HG03103 (cell line): ENCODE results near the gene ABHD1.
"Not testable (repeated sequence)": the region's sequence is repeated elsewhere in the genome, so short reads cannot be mapped to it uniquely, and the experiment has no call there.

ENCODE experiments used
- ATAC-seq: cut with Tn5 transposase; IDR thresholded peaks from one replicate; pipeline ENCODE4 v1.9.1; 2021; ENCODE audit warnings: low read depth; ENCODE audit not compliant: unreplicated experiment

Gene ABHD1

GRCh38 chr2:27108221-27108620 lies 15.4 kb upstream of the ABHD1 start:
- no peak for ATAC-seq

GRCh38 chr2:27109083-27109482 lies 14.5 kb upstream of the ABHD1 start:
- no peak for ATAC-seq

GRCh38 chr2:27110603-27111352 lies 12.8 kb upstream of the ABHD1 start:
- ATAC-seq: not testable (repeated sequence)

GRCh38 chr2:27111392-27112078 lies 12.1 kb upstream of the ABHD1 start:
- ATAC-seq: not testable (repeated sequence)

GRCh38 chr2:27115519-27115918 lies 8.1 kb upstream of the ABHD1 start:
- no peak for ATAC-seq

DNA sequence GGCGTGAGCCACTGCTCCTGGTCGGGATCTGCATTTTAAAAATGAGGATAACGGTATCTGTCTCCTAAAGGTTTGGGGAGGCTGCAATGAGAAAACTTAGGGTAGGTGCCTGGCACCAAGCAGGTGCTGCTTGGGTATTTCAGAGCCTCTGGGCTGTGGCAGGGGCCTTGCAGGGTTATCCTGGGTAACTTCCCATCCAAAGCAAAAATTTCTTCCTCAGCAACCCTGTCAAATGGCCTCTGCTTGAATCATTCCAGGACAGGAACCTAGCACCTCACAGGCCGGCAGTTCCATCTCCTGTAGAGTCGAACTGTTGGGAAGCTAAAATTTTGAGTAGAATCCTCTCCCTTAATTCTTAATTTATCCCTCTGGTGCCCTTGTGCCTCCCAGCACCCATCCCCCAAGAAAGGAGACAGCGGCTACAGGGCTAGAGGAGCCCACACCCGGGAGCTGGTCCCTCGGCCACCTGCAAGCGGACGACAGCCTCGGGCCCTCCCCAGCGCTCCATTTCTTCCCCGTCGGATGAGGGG lies 5.6 kb upstream of the ABHD1 start:
- no peak for ATAC-seq

- ATAC-seq: no peak
Observed at GRCh38 chr2:27118525-27119329, 4.9 kb upstream of the ABHD1 start, which contains the start of gene CGREF1. CGREF1 (minus strand) TSS chr2:27119128; CDS start chr2:27104366, 14,762 bp downstream.

DNA sequence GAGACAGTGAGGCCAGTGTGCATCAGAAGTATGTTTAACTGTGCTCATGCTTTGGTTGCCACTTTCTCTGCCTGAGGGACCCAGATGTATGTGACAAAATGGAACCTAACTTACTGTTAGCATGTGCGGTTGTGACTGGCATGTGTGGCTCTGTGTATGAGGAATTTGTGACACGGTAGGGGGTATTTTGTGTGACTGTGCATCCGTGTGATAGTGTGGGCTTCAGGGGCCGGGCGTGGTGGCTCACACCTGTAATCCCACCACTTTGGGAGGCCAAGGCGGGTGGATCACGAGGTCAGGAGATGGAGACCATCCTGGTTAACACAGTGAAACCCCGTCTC lies 4.3 kb upstream of the ABHD1 start:
- not testable (repeated sequence) for ATAC-seq

DNA sequence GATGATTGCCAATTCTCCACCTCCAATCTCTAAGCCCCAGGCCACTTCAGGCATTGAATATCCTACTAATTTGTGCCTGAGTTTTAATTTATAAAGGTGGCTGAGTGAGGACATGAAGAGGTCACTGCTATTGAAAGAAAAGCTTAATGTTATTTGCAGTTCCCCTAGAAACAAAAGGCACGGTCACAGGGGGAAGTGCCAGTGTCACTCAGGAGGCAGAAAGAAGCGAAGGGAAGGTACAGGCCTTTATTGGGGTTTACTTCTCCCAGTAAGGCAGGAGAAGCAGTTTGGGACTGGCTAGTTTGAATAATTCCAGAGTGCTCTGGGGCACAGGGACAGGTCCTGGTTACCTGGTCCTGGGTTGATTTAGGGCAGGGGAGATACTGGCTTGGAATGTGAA lies 1.7 kb upstream of the ABHD1 start:
- ATAC-seq: no peak

DNA sequence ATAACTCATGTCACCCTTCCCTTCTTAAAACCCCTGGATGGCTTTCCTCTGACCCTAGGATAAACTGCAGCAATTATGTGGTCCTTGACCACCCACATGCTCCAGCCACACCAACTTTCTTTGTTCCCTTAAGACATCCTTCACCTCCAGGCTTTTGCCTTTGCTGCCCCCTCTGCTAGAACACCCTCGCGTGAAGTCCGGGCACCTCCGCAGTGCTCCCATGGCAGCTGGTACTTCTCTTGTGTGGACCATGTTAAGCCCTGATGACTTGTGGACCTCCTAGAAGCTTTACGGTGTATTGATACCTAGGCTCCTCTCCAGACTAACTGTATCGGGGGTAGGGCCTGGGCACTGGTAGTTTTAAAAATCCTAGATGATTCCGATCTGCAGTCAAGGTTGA lies 824 bp upstream of the ABHD1 start:
- no peak for ATAC-seq

- ATAC-seq: no peak
Observed at GRCh38 chr2:27125104-27125503, 1.5 kb downstream of the ABHD1 start.

GRCh38 chr2:27126252-27126710 lies 2.7 kb downstream of the ABHD1 start:
- ATAC-seq: no peak

DNA sequence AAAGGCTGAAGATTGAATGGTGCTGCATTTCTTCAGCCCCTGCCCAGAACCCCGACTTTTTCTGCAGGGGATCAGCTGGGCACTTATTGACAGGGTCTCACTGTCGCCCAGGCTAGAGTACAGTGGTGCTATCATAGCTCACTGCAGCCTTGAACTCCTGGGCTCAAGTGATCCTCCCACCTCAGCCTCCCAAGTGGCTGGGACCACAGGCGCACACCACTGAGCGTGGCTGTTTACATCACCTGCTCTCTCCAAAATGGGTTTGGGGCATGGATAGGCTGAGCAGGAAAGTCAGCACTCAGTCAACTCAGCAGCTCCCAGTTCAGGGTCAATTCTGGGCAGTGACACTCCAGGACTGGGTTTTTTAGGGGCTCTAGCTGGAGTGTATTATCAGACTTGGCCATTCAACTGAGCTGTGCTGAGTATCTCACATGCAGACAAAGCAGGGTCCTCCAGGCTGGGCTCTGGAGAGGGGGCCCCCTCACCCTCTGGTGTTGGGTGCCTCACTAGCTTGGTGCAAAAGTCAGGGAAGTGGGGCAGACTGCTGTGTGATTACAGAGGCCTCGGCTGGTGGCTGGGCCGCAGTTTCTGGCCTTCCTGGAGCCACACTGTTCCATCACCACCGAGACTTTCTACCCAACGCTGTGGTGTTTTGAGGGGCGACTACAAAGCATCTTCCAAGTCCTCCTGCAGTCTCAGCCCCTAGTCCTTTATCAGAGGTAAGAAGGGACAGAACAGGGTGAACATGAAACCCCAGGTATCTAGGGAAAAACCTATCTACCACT lies 4.5 kb downstream of the ABHD1 start:
- ATAC-seq: no peak

DNA sequence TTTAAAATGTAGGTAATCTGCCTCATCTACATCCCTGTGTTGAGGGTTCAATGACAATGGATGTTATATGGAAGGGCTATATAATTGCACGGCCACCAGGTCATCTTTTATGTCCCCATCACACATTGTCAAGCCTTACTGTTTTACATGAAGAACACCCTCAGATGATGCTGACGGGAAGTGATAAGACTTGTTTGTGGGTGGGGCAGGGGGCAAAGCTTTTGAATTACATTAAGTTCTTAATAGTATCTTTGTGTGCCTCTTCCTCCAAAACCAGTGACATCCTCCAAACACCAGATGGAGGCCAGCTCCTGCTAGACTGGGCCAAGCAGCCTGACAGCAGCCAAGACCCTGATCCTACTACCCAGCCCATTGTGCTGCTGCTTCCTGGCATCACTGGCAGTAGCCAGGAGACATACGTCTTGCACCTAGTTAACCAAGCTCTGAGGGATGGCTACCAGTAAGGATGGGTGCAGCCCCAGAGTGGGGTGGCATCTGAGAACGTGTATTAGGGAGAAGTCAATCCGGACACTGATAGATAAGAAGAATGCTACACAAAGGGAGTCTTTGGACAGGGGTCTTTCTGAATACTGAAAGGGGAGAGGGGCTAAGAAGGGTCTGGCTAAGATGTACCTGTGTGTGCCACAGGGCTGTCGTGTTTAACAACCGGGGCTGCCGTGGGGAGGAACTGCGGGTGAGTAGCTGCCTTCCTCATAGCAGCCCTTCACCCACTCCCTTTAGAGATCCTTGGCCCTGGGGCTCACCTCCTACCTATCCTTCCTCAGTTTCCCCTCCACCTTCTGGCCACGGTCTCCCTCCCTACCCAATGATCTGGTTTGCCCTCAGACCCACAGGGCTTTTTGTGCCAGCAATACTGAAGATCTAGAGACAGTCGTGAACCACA lies 5.3 kb downstream of the ABHD1 start:
- ATAC-seq: no peak

GRCh38 chr2:27130396-27130795 lies 6.8 kb downstream of the ABHD1 start:
- no peak for ATAC-seq

GRCh38 chr2:27131429-27131828 lies 7.8 kb downstream of the ABHD1 start:
- no peak for ATAC-seq

DNA sequence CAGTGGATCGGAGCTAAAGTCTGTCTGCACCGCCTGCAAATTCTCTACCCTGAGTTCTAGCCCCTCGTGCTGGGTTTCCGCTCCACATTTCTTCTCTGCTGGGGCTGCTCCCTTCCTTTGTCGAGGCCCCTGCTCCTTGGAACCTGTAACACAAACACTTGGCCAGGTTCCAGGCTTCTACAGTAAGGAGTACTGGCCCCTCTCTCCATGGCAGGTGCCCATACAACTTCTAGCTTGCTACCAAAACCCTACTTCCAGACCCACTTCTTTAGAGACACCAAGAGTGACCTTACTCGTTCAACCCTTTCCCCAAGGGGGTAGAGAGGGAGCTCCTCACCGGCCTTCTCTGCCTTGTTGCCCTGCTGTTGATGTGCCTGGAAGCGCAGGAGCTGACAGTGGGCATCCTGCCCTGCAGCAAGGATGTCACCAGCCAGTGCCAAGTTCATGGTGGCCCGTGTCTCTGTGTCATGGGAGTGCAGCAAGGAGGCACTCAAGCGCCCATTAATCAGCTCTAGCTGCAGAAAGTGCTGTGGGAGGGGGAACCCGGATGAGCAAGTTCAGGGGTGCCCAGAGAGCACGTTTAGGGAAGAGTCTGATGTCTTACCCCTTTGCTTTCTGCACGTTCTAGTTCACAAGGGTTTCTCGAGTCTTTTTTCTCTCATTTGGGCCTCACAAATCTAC lies 9.7 kb downstream of the ABHD1 start:
- no peak for ATAC-seq

- peak; percentile 79 for ATAC-seq
Observed at GRCh38 chr2:27133905-27134780, 10.5 kb downstream of the ABHD1 start, which contains the start of gene PREB. PREB (minus strand) TSS chr2:27134636; CDS start chr2:27134421, 215 bp downstream.
